Naive thymus-derived CD4-positive, alpha-beta T cell (primary cell): Measurements from ENCODE around the gene GPR137C. TPM values are rescaled to one million over a fixed set of nuclear protein-coding genes. Genes with fewer than 3 reads are reported as not detected.

Source experiments
- ATAC-seq: fragments of 150-1000 bp; cut with Tn5 transposase; 2 replicates; pipeline ENCODE4 v1.10.0; 2021; ENCODE audit warnings: mild to moderate bottlenecking, moderate library complexity
- CTCF ChIA-PET: fragments of 350-600 bp; sonication (Branson Sonifier 250); formaldehyde crosslinking; loops from one replicate; lab custom pipeline; 2021; ENCODE audit warnings: antibody characterized with exemption; lab: Charles Lee
- POLR2A ChIA-PET: fragments of 350-600 bp; sonication (Branson Sonifier 250); formaldehyde crosslinking; loops from one replicate; lab custom pipeline; 2021; ENCODE audit warnings: antibody characterized with exemption, inconsistent platforms; lab: Charles Lee
- DNase-seq, 9 donors: peaks; one replicate each; pipeline versions ENCODE4 v3.0.0 to v3.0.0-alpha.2; 2020 to 2022; ENCODE audit warnings: mixed read lengths in 1 of 9
- H3K27ac ChIP-seq: one replicate; pipeline ENCODE4 v1.7.0; 2013; ENCODE audit warnings: mild to moderate bottlenecking, low read depth, low read length, moderate library complexity
- H3K27me3 ChIP-seq, 2 donors: one replicate each; pipeline ENCODE4 v1.7.0; 2013; ENCODE audit warnings: low read length in 2 of 2, mild to moderate bottlenecking in 2 of 2, moderate library complexity in 2 of 2; ENCODE audit not compliant: control insufficient read depth in 2 of 2, insufficient read depth in 2 of 2
- H3K36me3 ChIP-seq, 3 experiments: 1 replicate in 2 of 3; 2 replicates in 1 of 3; pipeline ENCODE4 v1.7.0; 2013; ENCODE audit warnings: low read length in 3 of 3, mild to moderate bottlenecking in 3 of 3, moderate library complexity in 1 of 3; ENCODE audit not compliant: insufficient read depth in 3 of 3, control insufficient read depth in 2 of 3
- H3K4me1 ChIP-seq, 2 donors: one replicate each; pipeline ENCODE4 v1.7.0; 2013; ENCODE audit warnings: low read length in 2 of 2, mild to moderate bottlenecking in 2 of 2, moderate library complexity in 1 of 2; ENCODE audit not compliant: control insufficient read depth in 2 of 2, insufficient read depth in 2 of 2
- H3K4me3 ChIP-seq: 2 replicates; pipeline ENCODE4 v1.7.0; 2013; ENCODE audit warnings: mild to moderate bottlenecking, low read length
- H3K9me3 ChIP-seq, 3 experiments: 1 replicate in 2 of 3; 2 replicates in 1 of 3; pipeline ENCODE4 v1.7.0; 2013; ENCODE audit warnings: low read length in 3 of 3; ENCODE audit not compliant: control insufficient read depth in 2 of 3
- H3K27ac Mint-ChIP-seq, 9 donors: one replicate each; pipeline ENCODE4 v1.8.0; 2020 to 2022; ENCODE audit warnings: mixed read lengths in 9 of 9, mild to moderate bottlenecking in 8 of 9, moderate library complexity in 5 of 9, inconsistent platforms in 2 of 9
- H3K27me3 Mint-ChIP-seq, 5 donors: one replicate each; pipeline ENCODE4 v1.8.0; 2021 to 2022; ENCODE audit warnings: mixed read lengths in 5 of 5, mild to moderate bottlenecking in 1 of 5
- H3K36me3 Mint-ChIP-seq, 5 donors: one replicate each; pipeline ENCODE4 v1.8.0; 2020 to 2022; ENCODE audit warnings: mixed read lengths in 5 of 5, mild to moderate bottlenecking in 3 of 5, inconsistent platforms in 1 of 5
- H3K4me1 Mint-ChIP-seq, 7 donors: one replicate each; pipeline ENCODE4 v1.8.0; 2020 to 2022; ENCODE audit warnings: mixed read lengths in 7 of 7, mild to moderate bottlenecking in 3 of 7, inconsistent platforms in 1 of 7
- H3K4me3 Mint-ChIP-seq, 10 donors: one replicate each; pipeline ENCODE4 v1.8.0; 2020 to 2022; ENCODE audit warnings: mild to moderate bottlenecking in 10 of 10, mixed read lengths in 10 of 10, moderate library complexity in 6 of 10, inconsistent platforms in 2 of 10
- H3K9me3 Mint-ChIP-seq, 11 donors: one replicate each; pipeline ENCODE4 v1.8.0; 2020 to 2022; ENCODE audit warnings: mixed read lengths in 11 of 11, mild to moderate bottlenecking in 4 of 11, inconsistent platforms in 1 of 11, moderate library complexity in 1 of 11
- intact Hi-C, 2 donors: fragments of 100-400 bp; cut with micrococcal nuclease; formaldehyde crosslinking; loops; one replicate each; pipeline ENCODE4 v1.15.1; 2023
- polyA plus RNA-seq, 2 donors: library from polyadenylated mRNA; unstranded; fragments of 300-500 nt; fragmentation: Illumina TruSeq; gene quantifications; one replicate each; pipeline ENCODE4 v1.2.3, GENCODE V29; 2021
- total RNA-seq, 6 experiments: library from RNA in 5 of 6; stranded (reverse) in 5 of 6; gene quantifications; 1 replicate in 5 of 6; 2 replicates in 1 of 6; pipeline ENCODE4 v1.2.3 and lab custom pipeline; 2021 to 2026

Gene GPR137C
- total and polyA plus RNA-seq, 7 experiments from 2014 or later, result 0.27 to 0.70 (median 0.34) TPM; not detected in 4

DNA sequence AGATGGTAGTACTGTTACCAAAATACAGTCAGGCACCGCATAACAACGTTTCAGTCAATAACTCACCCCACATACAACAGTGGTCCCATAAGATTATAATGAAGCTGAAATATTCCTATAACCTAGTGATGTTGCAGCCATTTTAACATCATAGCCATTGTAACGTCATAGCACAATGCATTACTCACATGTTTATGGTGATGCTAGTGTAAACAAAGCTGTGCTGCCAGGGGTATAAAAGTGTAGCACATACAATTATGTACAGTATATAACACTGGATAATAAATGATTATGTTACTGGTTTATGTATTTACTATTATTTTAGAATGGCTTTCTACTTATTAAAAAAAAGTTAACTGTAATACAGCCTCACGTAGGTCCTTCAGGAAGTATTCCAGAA, 37.0 kb downstream of the GPR137C start:
- H3K9me3 Mint-ChIP-seq, result peaks cover 0 to 18% (median 10%) of the 10 kb centered on the region in 11 donors
- peaks cover 0 to 9% (median 3%) of the 10 kb centered on the region in 5 donors for H3K36me3 Mint-ChIP-seq
- DNase-seq (no peak), ATAC-seq (no peak)
- no peaks in the 10 kb centered on the region for H3K36me3 ChIP-seq
- intact Hi-C loops, result no loop called here
- no peaks in the 10 kb centered on the region for H3K9me3 ChIP-seq
- POLR2A ChIA-PET, result no interaction called here
- no peak overlapping the region for H3K27ac Mint-ChIP-seq
- H3K4me1 Mint-ChIP-seq, result no peaks in the 10 kb centered on the region
- no peaks in the 10 kb centered on the region for H3K27me3 ChIP-seq
- H3K27ac ChIP-seq, result no peak overlapping the region
- no peak overlapping the region for H3K4me3 ChIP-seq
- CTCF ChIA-PET, result no interaction called here
- peaks cover 0 to 40% (median 3%) of the 10 kb centered on the region in 5 donors for H3K27me3 Mint-ChIP-seq
- no peak overlapping the region for H3K4me3 Mint-ChIP-seq
- no peaks in the 10 kb centered on the region for H3K4me1 ChIP-seq

DNA sequence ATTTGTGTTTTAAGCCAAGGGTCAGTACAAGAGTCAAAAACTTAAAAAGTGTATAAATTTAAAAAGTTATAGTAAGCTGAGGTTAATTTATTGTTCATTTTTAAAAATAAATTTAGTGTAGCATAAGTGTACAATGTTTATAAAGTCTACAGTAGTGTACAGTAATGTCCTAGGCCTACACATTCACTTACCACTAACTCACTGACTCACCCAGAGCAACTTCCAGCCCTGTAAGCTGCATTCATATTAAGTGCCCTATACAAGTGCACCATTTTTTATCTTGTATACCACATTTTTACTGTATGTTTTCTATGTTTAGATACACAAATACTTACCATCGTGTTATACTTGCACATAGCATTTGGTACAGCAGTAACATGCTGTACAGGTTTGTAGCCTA, 37.7 kb downstream of the GPR137C start:
- Mint-ChIP-seq H3K36me3 (peaks cover 0 to 14% (median 5%) of the 10 kb centered on the region in 5 donors), H3K27me3 (peaks cover 0 to 36% (median 2%) of the 10 kb centered on the region in 5 donors), H3K27ac (no peak overlapping the region), H3K4me3 (no peak overlapping the region), H3K9me3 (peaks cover 0 to 24% (median 13%) of the 10 kb centered on the region in 11 donors), H3K4me1 (no peaks in the 10 kb centered on the region)
- DNase-seq, result no peak
- no peak for ATAC-seq
- no peak overlapping the region for H3K4me3 ChIP-seq
- ChIA-PET CTCF (no interaction called here), POLR2A (no interaction called here)
- no peaks in the 10 kb centered on the region for H3K27me3 ChIP-seq
- H3K27ac ChIP-seq, result no peak overlapping the region
- intact Hi-C loops, result no loop called here
- no peaks in the 10 kb centered on the region for H3K9me3 ChIP-seq
- H3K36me3 ChIP-seq, result no peaks in the 10 kb centered on the region
- H3K4me1 ChIP-seq, result no peaks in the 10 kb centered on the region

DNA sequence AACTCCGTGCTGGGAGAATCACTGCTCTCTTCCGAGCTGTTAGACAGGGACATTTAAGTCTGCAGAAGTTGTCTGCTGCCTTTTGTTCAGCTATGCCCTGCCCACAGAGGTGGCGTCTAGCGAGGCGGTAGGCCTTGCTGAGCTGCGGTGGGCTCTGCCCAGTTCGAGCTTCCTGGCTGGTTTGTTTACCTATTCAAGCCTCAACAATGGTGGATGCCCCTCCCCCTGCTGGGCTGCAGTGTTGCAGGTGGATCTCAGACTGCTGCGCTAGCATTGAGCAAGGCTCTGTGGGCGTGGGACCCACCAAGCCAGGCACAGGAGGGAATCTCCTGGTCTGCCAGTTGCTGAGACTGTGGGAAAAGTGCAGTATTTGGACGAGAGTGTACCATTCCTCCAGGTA, 43.7 kb downstream of the GPR137C start:
- no peak overlapping the region for H3K4me3 Mint-ChIP-seq
- H3K36me3 ChIP-seq, result no peaks in the 10 kb centered on the region
- no peaks in the 10 kb centered on the region for H3K4me1 Mint-ChIP-seq
- H3K4me1 ChIP-seq, result no peaks in the 10 kb centered on the region
- DNase-seq (no peak), ATAC-seq (no peak)
- peaks cover 5 to 37% (median 15%) of the 10 kb centered on the region in 11 donors for H3K9me3 Mint-ChIP-seq
- ChIA-PET CTCF (no interaction called here), POLR2A (no interaction called here)
- intact Hi-C loops, result no loop called here
- H3K9me3 ChIP-seq, result no peaks in the 10 kb centered on the region
- no peaks in the 10 kb centered on the region for H3K27me3 ChIP-seq
- no peak overlapping the region for H3K4me3 ChIP-seq
- H3K27me3 Mint-ChIP-seq, result peaks cover 0 to 38% (median 0%) of the 10 kb centered on the region in 5 donors
- no peak overlapping the region for H3K27ac Mint-ChIP-seq
- H3K36me3 Mint-ChIP-seq, result peaks cover 1 to 20% (median 6%) of the 10 kb centered on the region in 5 donors
- no peak overlapping the region for H3K27ac ChIP-seq

DNA sequence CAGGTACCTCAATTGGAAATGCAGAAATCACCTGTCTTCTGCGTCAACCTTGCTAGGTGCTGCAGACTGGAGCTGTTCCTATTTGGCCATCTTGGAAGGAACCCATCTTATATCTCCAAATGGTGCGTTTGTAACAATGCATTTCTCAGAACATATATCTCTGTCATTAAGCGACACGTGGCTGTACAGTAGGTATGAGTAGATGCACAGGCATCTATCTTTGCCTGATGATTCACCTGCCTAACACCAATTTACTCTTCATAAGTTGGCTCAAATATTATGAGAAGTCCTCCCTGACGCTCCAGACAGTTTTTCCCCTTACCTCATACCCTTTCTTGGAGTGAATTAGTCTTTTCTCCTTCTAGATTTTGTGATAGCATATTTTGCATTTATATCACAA, 44.2 kb downstream of the GPR137C start:
- CTCF ChIA-PET, result no interaction called here
- Histone ChIP-seq H3K27me3 (no peaks in the 10 kb centered on the region), H3K27ac (no peak overlapping the region), H3K4me3 (no peak overlapping the region), H3K4me1 (no peaks in the 10 kb centered on the region), H3K9me3 (no peaks in the 10 kb centered on the region), H3K36me3 (no peaks in the 10 kb centered on the region)
- intact Hi-C loops, result no loop called here
- no peak for DNase-seq
- Mint-ChIP-seq H3K4me3 (no peak overlapping the region), H3K36me3 (peaks cover 1 to 20% (median 5%) of the 10 kb centered on the region in 5 donors), H3K27ac (no peak overlapping the region), H3K9me3 (peaks cover 5 to 37% (median 13%) of the 10 kb centered on the region in 11 donors), H3K4me1 (no peaks in the 10 kb centered on the region), H3K27me3 (peaks cover 0 to 38% (median 0%) of the 10 kb centered on the region in 5 donors)
- no peak for ATAC-seq
- POLR2A ChIA-PET, result interaction anchor here (0.6 kb wide), 1 partner anchor 126 kb away, joined by 3 read pairs; no protein-coding TSS in a partner anchor

DNA sequence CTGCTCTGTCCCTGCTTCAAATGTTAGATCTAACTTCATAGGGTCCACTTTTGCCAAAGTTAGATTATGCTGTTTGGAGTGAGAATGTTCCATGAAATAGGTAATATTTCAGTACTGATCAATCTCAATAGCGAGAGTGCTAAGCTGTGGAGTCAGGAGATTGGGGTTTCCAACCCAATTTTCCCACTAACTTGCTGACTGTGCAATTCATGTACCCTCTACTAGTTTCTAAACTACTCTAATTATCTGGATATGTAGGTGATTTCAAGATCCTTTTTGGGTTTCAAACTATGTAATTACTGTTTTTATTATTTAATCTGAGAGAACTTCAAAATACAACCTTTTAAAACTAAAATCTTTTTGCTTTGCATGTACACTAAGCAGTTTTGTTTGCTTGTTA, 45.9 kb downstream of the GPR137C start:
- Histone ChIP-seq H3K9me3 (no peaks in the 10 kb centered on the region), H3K27ac (no peak overlapping the region), H3K4me3 (no peak overlapping the region), H3K27me3 (no peaks in the 10 kb centered on the region), H3K36me3 (no peaks in the 10 kb centered on the region), H3K4me1 (no peaks in the 10 kb centered on the region)
- intact Hi-C loops, result no loop called here
- DNase-seq (no peak), ATAC-seq (no peak)
- CTCF ChIA-PET, result no interaction called here
- peaks cover 0 to 4% (median 0%) of the 10 kb centered on the region in 7 donors for H3K4me1 Mint-ChIP-seq
- peaks cover 1 to 20% (median 5%) of the 10 kb centered on the region in 5 donors for H3K36me3 Mint-ChIP-seq
- peaks cover 0 to 28% (median 0%) of the 10 kb centered on the region in 5 donors for H3K27me3 Mint-ChIP-seq
- POLR2A ChIA-PET, result no interaction called here
- H3K27ac Mint-ChIP-seq, result no peak overlapping the region
- H3K9me3 Mint-ChIP-seq, result peaks cover 5 to 31% (median 12%) of the 10 kb centered on the region in 11 donors
- H3K4me3 Mint-ChIP-seq, result no peak overlapping the region

DNA sequence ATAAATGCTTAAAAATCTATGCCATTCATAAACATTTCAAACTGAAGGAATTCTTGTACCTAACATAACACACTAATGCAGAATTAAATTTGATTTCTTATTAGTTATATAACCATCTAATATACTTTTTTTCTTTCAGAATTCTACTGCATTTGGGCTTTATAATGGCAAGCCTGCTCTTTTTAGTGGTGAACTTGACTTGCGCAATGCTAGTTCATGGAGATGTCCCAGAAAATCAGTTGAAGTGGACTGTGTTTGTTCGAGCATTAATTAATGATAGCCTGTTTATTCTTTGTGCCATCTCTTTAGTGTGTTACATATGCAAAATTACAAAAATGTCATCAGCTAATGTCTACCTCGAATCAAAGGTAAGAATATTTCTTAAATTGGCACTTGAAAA, 47.3 kb downstream of the GPR137C start:
- ChIA-PET CTCF (no interaction called here), POLR2A (no interaction called here)
- Mint-ChIP-seq H3K9me3 (peaks cover 0 to 25% (median 7%) of the 10 kb centered on the region in 11 donors), H3K36me3 (peaks cover 0 to 10% (median 9%) of the 10 kb centered on the region in 5 donors), H3K27me3 (peaks cover 0 to 24% (median 0%) of the 10 kb centered on the region in 5 donors), H3K4me1 (peaks cover 0 to 4% (median 0%) of the 10 kb centered on the region in 7 donors), H3K27ac (no peak overlapping the region), H3K4me3 (no peak overlapping the region)
- Histone ChIP-seq H3K36me3 (no peaks in the 10 kb centered on the region), H3K4me3 (no peak overlapping the region), H3K27me3 (no peaks in the 10 kb centered on the region), H3K4me1 (no peaks in the 10 kb centered on the region), H3K27ac (no peak overlapping the region), H3K9me3 (no peaks in the 10 kb centered on the region)
- intact Hi-C loops, result no loop called here
- DNase-seq (no peak), ATAC-seq (no peak)

DNA sequence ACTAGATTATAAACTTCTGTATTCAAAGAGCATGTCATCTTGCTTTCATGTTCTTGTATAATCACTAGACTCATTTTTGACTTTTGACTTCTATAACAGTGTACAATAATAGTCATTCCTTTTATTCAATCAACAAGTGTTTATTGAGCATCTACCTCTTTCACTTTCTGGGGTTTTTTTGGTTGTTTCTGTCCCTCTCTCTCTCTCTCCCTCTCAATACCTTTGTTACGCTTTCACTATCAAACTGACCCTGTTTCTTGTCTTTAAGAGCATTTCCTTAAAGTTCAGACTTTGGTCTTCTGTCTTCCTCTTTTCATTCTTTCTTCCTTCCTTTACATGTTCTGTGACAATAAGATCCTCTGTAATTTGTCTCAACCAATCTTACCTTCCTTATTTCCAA, 49.5 kb downstream of the GPR137C start:
- peaks cover 0 to 18% (median 7%) of the 10 kb centered on the region in 11 donors for H3K9me3 Mint-ChIP-seq
- intact Hi-C loops, result no loop called here
- CTCF ChIA-PET, result no interaction called here
- Histone ChIP-seq H3K9me3 (no peaks in the 10 kb centered on the region), H3K4me3 (no peak overlapping the region), H3K27ac (no peak overlapping the region), H3K36me3 (no peaks in the 10 kb centered on the region), H3K27me3 (no peaks in the 10 kb centered on the region), H3K4me1 (no peaks in the 10 kb centered on the region)
- H3K4me1 Mint-ChIP-seq, result peaks cover 0 to 5% (median 0%) of the 10 kb centered on the region in 7 donors
- DNase-seq (no peak), ATAC-seq (no peak)
- POLR2A ChIA-PET, result no interaction called here
- H3K4me3 Mint-ChIP-seq, result no peak overlapping the region
- H3K27ac Mint-ChIP-seq, result no peak overlapping the region
- peaks cover 0 to 14% (median 1%) of the 10 kb centered on the region in 5 donors for H3K36me3 Mint-ChIP-seq
- H3K27me3 Mint-ChIP-seq, result peaks cover 0 to 43% (median 0%) of the 10 kb centered on the region in 5 donors
